ENCODE results near the gene STPG1.

The STPG1 gene

GRCh38 chr1:24442764-24443163, 29.2 kb upstream of the STPG1 start:
- no peaks in the 10 kb centered on the region for H3K27me3 ChIP-seq
- no peaks in the 10 kb centered on the region for H3K9me3 ChIP-seq
- H3K4me1 ChIP-seq, result no peaks in the 10 kb centered on the region
- DNase-seq, result no peak
- TF ChIP-seq CTCF (IDR thresholded peaks at IDR 0.05; ENCODE audit: low read depth, low read length), result no peak
- H3K36me3 ChIP-seq, result no peaks in the 10 kb centered on the region
- no peak overlapping the region for H3K4me3 ChIP-seq (ENCODE audit: low read depth, low read length)

GRCh38 chr1:24441996-24442668, 28.6 kb upstream of the STPG1 start:
- H3K9me3 ChIP-seq, result no peaks in the 10 kb centered on the region
- H3K36me3 ChIP-seq, result no peaks in the 10 kb centered on the region
- H3K27me3 ChIP-seq, result no peaks in the 10 kb centered on the region
- DNase-seq, result no peak
- TF ChIP-seq CTCF (IDR thresholded peaks at IDR 0.05; ENCODE audit: low read depth, low read length), result no peak
- no peaks in the 10 kb centered on the region for H3K4me1 ChIP-seq
- H3K4me3 ChIP-seq (ENCODE audit: low read depth, low read length), result no peak overlapping the region

GRCh38 chr1:24441480-24441879, 27.9 kb upstream of the STPG1 start:
- Histone ChIP-seq H3K4me3 (ENCODE audit: low read depth, low read length) (no peak overlapping the region), H3K27me3 (no peaks in the 10 kb centered on the region), H3K4me1 (no peaks in the 10 kb centered on the region), H3K9me3 (no peaks in the 10 kb centered on the region), H3K36me3 (no peaks in the 10 kb centered on the region)
- no peak for DNase-seq
- TF ChIP-seq CTCF (IDR thresholded peaks at IDR 0.05; ENCODE audit: low read depth, low read length), result no peak

GRCh38 chr1:24440436-24440835, 26.9 kb upstream of the STPG1 start:
- H3K9me3 ChIP-seq, result no peaks in the 10 kb centered on the region

GRCh38 chr1:24438423-24438901, 24.9 kb upstream of the STPG1 start:
- Histone ChIP-seq H3K4me1 (no peaks in the 10 kb centered on the region), H3K36me3 (no peaks in the 10 kb centered on the region), H3K9me3 (no peaks in the 10 kb centered on the region), H3K27me3 (no peaks in the 10 kb centered on the region), H3K4me3 (ENCODE audit: low read depth, low read length) (no peak overlapping the region)
- DNase-seq, result peak; percentile 9
- TF ChIP-seq CTCF (IDR thresholded peaks at IDR 0.05; ENCODE audit: low read depth, low read length), result no peak

More at GRCh38 chr1:24440436-24440835, 26.9 kb upstream of the STPG1 start:
- H3K36me3 ChIP-seq, result no peaks in the 10 kb centered on the region
- H3K4me3 ChIP-seq (ENCODE audit: low read depth, low read length), result no peak overlapping the region
- H3K27me3 ChIP-seq, result no peaks in the 10 kb centered on the region
- no peaks in the 10 kb centered on the region for H3K4me1 ChIP-seq
- DNase-seq, result no peak
- TF ChIP-seq CTCF (IDR thresholded peaks at IDR 0.05; ENCODE audit: low read depth, low read length), result no peak

GRCh38 chr1:24437631-24438396, 24.2 kb upstream of the STPG1 start:
- no peak for DNase-seq

More at GRCh38 chr1:24437631-24438396, 24.2 kb upstream of the STPG1 start:
- H3K27me3 ChIP-seq, result no peaks in the 10 kb centered on the region
- no peaks in the 10 kb centered on the region for H3K4me1 ChIP-seq
- TF ChIP-seq CTCF (IDR thresholded peaks at IDR 0.05; ENCODE audit: low read depth, low read length), result no peak
- H3K36me3 ChIP-seq, result no peaks in the 10 kb centered on the region
- H3K9me3 ChIP-seq, result no peaks in the 10 kb centered on the region
- H3K4me3 ChIP-seq (ENCODE audit: low read depth, low read length), result no peak overlapping the region

All from BE2C (cell line).